ENCODE results near the gene MCOLN3. TPM values are rescaled to one million over a fixed set of nuclear protein-coding genes. Genes with fewer than 3 reads are reported as not detected.

Gene MCOLN3
- total RNA-seq, 1 experiment from 2014 or later: 0.16 TPM

DNA sequence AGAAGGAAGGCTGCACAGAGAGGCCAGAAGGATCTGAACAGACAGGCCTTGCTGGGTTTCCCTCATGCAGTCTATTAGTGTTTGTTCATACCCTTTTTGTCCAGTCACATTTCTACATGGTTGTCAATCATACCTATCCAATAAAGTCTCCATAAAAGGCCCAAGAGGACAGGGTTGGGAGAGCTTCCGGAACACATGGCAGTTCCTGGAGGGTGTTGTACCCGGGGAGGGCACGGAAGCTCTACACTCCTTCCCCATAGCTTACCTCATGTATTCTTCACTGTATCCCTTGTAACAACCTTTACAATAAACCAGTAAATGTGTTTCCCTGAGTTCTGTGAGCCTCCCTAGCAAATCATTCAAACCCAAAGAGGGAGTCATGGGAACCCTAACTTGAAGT is 79.4 kb downstream of the MCOLN3 start:
- Histone ChIP-seq H3K27ac (no peak overlapping the region), H3K4me1 (replicated peaks) (peaks cover 5% of the 10 kb centered on the region), H3K36me3 (no peaks in the 10 kb centered on the region), H3K27me3 (replicated peaks) (no peaks in the 10 kb centered on the region), H3K4me3 (no peak overlapping the region), H3K9me3 (replicated peaks) (no peaks in the 10 kb centered on the region)
- DNase-seq (ENCODE audit: low read depth in 1 of 2, low spot score in 2 of 2): no peak

DNA sequence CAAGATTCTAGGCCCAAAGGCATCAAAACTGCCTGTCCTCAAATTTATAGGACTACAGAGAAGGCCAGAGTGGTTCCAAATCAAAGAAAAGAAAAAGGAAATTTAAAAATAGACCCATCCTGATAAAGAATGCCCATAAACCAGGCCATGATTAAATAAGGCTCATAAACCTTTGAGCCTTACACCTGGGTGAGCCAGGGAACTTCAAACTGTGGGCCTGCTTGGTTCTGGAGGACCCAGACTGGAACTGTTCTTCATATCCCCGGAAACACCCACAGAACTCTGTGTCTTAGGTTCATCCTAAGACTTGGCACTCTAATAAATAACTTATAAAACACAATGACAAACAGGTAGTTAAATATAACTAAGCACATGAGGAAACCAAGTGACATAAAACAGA is 80.2 kb downstream of the MCOLN3 start:
- Histone ChIP-seq H3K36me3 (no peaks in the 10 kb centered on the region), H3K4me1 (replicated peaks) (peaks cover 5% of the 10 kb centered on the region), H3K27me3 (replicated peaks) (no peaks in the 10 kb centered on the region), H3K9me3 (replicated peaks) (no peaks in the 10 kb centered on the region), H3K27ac (no peak overlapping the region), H3K4me3 (no peak overlapping the region)
- no peak for DNase-seq (ENCODE audit: low read depth in 1 of 2, low spot score in 2 of 2)

Other genes starting within 250 kb of the MCOLN3 start
- gene LPAR3, start 155.3 kb downstream of the MCOLN3 start, total RNA-seq (2014; rRNA removed; shearing (Covaris generic)): 0.28 TPM in 1 of 2 replicates, not detected in the other
- gene MCOLN2, start 51.4 kb downstream of the MCOLN3 start, total RNA-seq (2014; rRNA removed; shearing (Covaris generic)): 1.4 and 1.9 TPM in 2 replicates
- gene SYDE2, start 152.5 kb upstream of the MCOLN3 start, total RNA-seq (2014; rRNA removed; shearing (Covaris generic)): 5.5 and 8.4 TPM in 2 replicates
- 26.5 and 28.3 TPM in 2 replicates for gene C1orf52, start 211.2 kb upstream of the MCOLN3 start, total RNA-seq (2014; rRNA removed; shearing (Covaris generic))
- 26.8 and 31.9 TPM in 2 replicates for gene BCL10, start 228.1 kb upstream of the MCOLN3 start, total RNA-seq (2014; rRNA removed; shearing (Covaris generic))